ENCODE measurements around the gene LARGE1.

- TF ChIP-seq CTCF (IDR thresholded peaks at IDR 0.05; ENCODE audit: borderline replicate concordance, extremely low read depth, low read length, poor library complexity, severe bottlenecking), result no peak
- no peak for TF ChIP-seq EZH2 (IDR thresholded peaks at IDR 0.05; ENCODE audit: borderline replicate concordance, low read depth, low read length, severe bottlenecking)
Observed at GRCh38 chr22:33896154-33896553, 24.1 kb downstream of the LARGE1 start.

All from DND-41 (cell line).